ENCODE results near the gene MAP1B. TPM values are rescaled to one million over a fixed set of nuclear protein-coding genes. Genes with fewer than 3 reads are reported as not detected.
A peak's percentile ranks its signal among the peaks of the same experiment; 100 is the strongest.

The MAP1B gene
- total and polyA plus RNA-seq, 9 of the 15 experiments (the other 6 are each of a cell fraction or from before 2014, with no cell fraction given) = 5.2 to 66.1 (median 17.3) TPM

- TF ChIP-seq, protein P1, sequence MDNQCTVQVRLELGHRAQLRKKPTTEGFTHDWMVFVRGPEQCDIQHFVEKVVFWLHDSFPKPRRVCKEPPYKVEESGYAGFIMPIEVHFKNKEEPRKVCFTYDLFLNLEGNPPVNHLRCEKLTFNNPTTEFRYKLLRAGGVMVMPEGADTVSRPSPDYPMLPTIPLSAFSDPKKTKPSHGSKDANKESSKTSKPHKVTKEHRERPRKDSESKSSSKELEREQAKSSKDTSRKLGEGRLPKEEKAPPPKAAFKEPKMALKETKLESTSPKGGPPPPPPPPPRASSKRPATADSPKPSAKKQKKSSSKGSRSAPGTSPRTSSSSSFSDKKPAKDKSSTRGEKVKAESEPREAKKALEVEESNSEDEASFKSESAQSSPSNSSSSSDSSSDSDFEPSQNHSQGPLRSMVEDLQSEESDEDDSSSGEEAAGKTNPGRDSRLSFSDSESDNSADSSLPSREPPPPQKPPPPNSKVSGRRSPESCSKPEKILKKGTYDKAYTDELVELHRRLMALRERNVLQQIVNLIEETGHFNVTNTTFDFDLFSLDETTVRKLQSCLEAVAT (IDR thresholded peaks at IDR 0.05) = 0 out of 4 replicates have a peak, but pooled peaks of 1 of the 2 experiments have one; percentile 23
- TF ChIP-seq CHCHD3 (CRISPR knock-in tag; IDR thresholded peaks at IDR 0.05) (no peak), KLF16 (IDR thresholded peaks at IDR 0.05) (peak; percentile 70), ZBTB7A (IDR thresholded peaks at IDR 0.05; ENCODE audit: borderline replicate concordance, control insufficient read depth, low read depth, low read length) (peak; percentile 83), RBFOX2 (IDR thresholded peaks at IDR 0.05; ENCODE audit: low read depth, low read length) (peak; percentile 74), SAP30 (IDR thresholded peaks at IDR 0.05; ENCODE audit: borderline replicate concordance, insufficient read depth, low read depth, low read length, poor library complexity, severe bottlenecking) (peak; percentile 85), PHF21A (IDR thresholded peaks at IDR 0.05; ENCODE audit: borderline replicate concordance, low read depth) (no peak), EP300 (IDR thresholded peaks at IDR 0.05; ENCODE audit: low read length) (no peak), MXI1 (IDR thresholded peaks at IDR 0.05; ENCODE audit: low read depth, low read length) (peak; percentile 54; the same call in 1 of the 2 replicates), RFX1 (IDR thresholded peaks at IDR 0.05) (peak; percentile 67), NR2C2 (CRISPR knock-in tag; IDR thresholded peaks at IDR 0.05) (no peak), NR2C2 (tag; IDR thresholded peaks at IDR 0.05) (no peak), RBBP5 (IDR thresholded peaks at IDR 0.05; ENCODE audit: borderline replicate concordance, insufficient read depth, low read length, poor library complexity, severe bottlenecking) (peak; percentile 83), POU5F1 (IDR thresholded peaks at IDR 0.05; ENCODE audit: borderline replicate concordance, low read depth, low read length, partially characterized antibody) (peak; percentile 59), MAFG (tag; conservative IDR thresholded peaks at IDR 0.05) (peak; percentile 53), L3MBTL2 (IDR thresholded peaks at IDR 0.05) (no peak)
- TF ChIP-seq, protein P2, sequence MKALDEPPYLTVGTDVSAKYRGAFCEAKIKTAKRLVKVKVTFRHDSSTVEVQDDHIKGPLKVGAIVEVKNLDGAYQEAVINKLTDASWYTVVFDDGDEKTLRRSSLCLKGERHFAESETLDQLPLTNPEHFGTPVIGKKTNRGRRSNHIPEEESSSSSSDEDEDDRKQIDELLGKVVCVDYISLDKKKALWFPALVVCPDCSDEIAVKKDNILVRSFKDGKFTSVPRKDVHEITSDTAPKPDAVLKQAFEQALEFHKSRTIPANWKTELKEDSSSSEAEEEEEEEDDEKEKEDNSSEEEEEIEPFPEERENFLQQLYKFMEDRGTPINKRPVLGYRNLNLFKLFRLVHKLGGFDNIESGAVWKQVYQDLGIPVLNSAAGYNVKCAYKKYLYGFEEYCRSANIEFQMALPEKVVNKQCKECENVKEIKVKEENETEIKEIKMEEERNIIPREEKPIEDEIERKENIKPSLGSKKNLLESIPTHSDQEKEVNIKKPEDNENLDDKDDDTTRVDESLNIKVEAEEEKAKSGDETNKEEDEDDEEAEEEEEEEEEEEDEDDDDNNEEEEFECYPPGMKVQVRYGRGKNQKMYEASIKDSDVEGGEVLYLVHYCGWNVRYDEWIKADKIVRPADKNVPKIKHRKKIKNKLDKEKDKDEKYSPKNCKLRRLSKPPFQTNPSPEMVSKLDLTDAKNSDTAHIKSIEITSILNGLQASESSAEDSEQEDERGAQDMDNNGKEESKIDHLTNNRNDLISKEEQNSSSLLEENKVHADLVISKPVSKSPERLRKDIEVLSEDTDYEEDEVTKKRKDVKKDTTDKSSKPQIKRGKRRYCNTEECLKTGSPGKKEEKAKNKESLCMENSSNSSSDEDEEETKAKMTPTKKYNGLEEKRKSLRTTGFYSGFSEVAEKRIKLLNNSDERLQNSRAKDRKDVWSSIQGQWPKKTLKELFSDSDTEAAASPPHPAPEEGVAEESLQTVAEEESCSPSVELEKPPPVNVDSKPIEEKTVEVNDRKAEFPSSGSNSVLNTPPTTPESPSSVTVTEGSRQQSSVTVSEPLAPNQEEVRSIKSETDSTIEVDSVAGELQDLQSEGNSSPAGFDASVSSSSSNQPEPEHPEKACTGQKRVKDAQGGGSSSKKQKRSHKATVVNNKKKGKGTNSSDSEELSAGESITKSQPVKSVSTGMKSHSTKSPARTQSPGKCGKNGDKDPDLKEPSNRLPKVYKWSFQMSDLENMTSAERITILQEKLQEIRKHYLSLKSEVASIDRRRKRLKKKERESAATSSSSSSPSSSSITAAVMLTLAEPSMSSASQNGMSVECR (CRISPR knock-in tag; IDR thresholded peaks at IDR 0.05) = peak; percentile 54; the same call in 1 of the 2 replicates
- TF ChIP-seq, protein P3, sequence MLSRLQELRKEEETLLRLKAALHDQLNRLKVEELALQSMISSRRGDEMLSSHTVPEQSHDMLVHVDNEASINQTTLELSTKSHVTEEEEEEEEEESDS (CRISPR knock-in tag; IDR thresholded peaks at IDR 0.05) = no peak
- TF ChIP-seq, protein P4, sequence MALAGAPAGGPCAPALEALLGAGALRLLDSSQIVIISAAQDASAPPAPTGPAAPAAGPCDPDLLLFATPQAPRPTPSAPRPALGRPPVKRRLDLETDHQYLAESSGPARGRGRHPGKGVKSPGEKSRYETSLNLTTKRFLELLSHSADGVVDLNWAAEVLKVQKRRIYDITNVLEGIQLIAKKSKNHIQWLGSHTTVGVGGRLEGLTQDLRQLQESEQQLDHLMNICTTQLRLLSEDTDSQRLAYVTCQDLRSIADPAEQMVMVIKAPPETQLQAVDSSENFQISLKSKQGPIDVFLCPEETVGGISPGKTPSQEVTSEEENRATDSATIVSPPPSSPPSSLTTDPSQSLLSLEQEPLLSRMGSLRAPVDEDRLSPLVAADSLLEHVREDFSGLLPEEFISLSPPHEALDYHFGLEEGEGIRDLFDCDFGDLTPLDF (CRISPR knock-in tag; IDR thresholded peaks at IDR 0.05) = peak; percentile 36; the same call in 1 of the 2 replicates
These were observed 1.2 kb downstream of the MAP1B start (continued) for GRCh38 chr5:72108202-72109061.

Data from K562 (cell line).